WI38 (cell line): ENCODE data around the gene SLC23A3.

Source experiments
- H3K4me3 ChIP-seq: 2 replicates; pipeline ENCODE4 v1.5.1; 2011; ENCODE audit warnings: low read depth, mild to moderate bottlenecking, control low read depth, low read length
- CTCF ChIP-seq: IDR thresholded peaks from 2 replicates; pipeline ENCODE4 v1.5.1; 2012; ENCODE audit warnings: low read depth, mild to moderate bottlenecking, control low read depth, low read length

The SLC23A3 gene

GRCh38 chr2:219172231-219173154, 2.7 kb upstream of the SLC23A3 start:
- H3K4me3 ChIP-seq = no peak overlapping the region
- no peak for TF ChIP-seq CTCF

GRCh38 chr2:219171231-219171651, 1.4 kb upstream of the SLC23A3 start:
- no peak overlapping the region for H3K4me3 ChIP-seq
- TF ChIP-seq CTCF = peak; percentile 75

DNA sequence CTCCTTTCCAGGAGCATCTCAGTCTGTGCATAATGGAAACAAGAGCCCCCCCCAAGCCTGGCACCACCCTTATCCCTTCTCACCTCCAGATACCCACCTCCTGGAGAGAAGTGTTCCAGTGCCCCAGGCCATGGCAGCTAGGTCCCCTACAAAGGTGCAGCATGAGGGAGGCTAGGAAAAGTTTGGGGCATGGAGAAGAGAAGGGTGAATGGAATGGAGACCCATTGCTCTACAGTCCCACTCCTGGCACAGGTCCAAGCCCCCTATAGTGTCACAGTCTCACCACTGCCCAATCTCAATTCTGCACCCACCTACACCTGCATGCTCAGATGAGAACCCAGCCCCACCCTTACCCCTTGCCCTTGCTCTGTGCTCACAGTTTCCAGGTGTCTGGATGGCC, 897 bp downstream of the SLC23A3 start:
- TF ChIP-seq CTCF = no peak
- no peak overlapping the region for H3K4me3 ChIP-seq

DNA sequence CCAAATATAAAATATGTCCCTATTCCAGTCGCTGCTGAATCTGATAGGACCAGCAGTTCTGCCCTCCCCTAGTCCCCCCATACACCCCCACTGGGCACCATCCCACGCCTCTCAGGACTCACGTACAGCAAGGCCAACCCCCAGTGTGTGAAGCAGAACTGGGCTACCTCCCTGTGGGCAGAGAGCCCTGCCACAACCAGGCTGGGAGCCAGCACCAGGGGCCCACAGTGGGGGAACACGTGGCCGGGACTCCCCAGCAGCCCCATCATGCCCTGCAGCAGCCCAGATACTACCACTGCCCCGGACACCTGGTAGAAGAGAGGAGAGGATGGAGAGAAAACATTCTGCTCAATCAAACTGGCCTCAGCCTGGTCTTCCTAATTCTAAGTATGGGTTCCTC, 1.3 kb downstream of the SLC23A3 start:
- TF ChIP-seq CTCF = no peak
- H3K4me3 ChIP-seq = no peak overlapping the region

GRCh38 chr2:219167997-219168396, 1.8 kb downstream of the SLC23A3 start:
- no peak overlapping the region for H3K4me3 ChIP-seq
- no peak for TF ChIP-seq CTCF

- TF ChIP-seq CTCF = no peak
- H3K4me3 ChIP-seq = no peak overlapping the region
Measured at GRCh38 chr2:219165058-219165911, 4.5 kb downstream of the SLC23A3 start.

DNA sequence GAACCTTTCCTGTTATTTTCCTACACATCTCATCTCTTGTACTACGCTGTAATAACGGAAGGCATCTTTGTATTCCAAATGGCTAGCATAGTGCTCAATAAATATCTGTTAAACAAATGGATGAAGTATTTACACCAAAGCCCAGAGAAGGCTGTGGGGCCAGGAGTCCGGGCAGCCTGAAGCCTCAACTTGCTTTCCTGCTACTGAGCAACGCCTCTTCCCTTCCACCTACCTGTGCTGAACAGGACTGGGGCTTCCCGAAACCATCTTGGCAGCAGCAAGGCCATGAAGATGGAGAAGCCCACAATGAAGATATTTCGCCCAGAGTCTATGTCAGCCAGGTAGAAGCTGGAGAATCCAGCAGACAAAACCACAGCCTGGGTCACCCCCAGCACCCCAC, 6.7 kb downstream of the SLC23A3 start:
- H3K4me3 ChIP-seq = no peak overlapping the region
- TF ChIP-seq CTCF = no peak
